Uterus (tissue), 2 donors: ENCODE measurements around the gene MPL.

Source experiments
- CTCF ChIP-seq, 4 experiments: fragments of 200-600 bp in 2 of 4; fragments of 450-650 bp in 2 of 4; sonication (generic) in 2 of 4; IDR thresholded peaks; one replicate each; pipeline ENCODE4 v1.5.1; 2016 to 2019; ENCODE audit warnings: antibody characterized with exemption in 4 of 4, mild to moderate bottlenecking in 2 of 4, moderate library complexity in 1 of 4
- POLR2A ChIP-seq, 2 donors: fragments of 450-650 bp; IDR thresholded peaks; one replicate each; pipeline ENCODE4 v1.6.1; 2016; ENCODE audit warnings: antibody characterized with exemption in 2 of 2, mild to moderate bottlenecking in 1 of 2, moderate library complexity in 1 of 2

GRCh38 chr1:43334453-43335205 lies 3.0 kb upstream of the MPL start:
- TF ChIP-seq CTCF (IDR thresholded peaks at IDR 0.05): no peak
- no peak for TF ChIP-seq POLR2A (IDR thresholded peaks at IDR 0.05)
